Activated CD8-positive, alpha-beta T cell treated with anti-CD3 and anti-CD28 coated beads for 36 hours (primary cell): ENCODE results near the gene NPAS2. TPM values are rescaled to one million over a fixed set of nuclear protein-coding genes. Genes with fewer than 3 reads are reported as not detected.
A peak's percentile ranks its signal among the peaks of the same experiment; 100 is the strongest.

Source experiments
- ATAC-seq: fragments of 200-7000 bp; cut with Tn5 transposase; one replicate; pipeline ENCODE4 v1.10.0; 2021; ENCODE audit warnings: mild to moderate bottlenecking, moderate library complexity
- CTCF ChIA-PET: fragments of 350-600 bp; sonication (Branson Sonifier 250); formaldehyde crosslinking; loops from one replicate; lab custom pipeline; 2021; ENCODE audit warnings: antibody characterized with exemption; lab: Charles Lee
- POLR2A ChIA-PET: fragments of 350-600 bp; sonication (Branson Sonifier 250); formaldehyde crosslinking; loops from one replicate; lab custom pipeline; 2021; ENCODE audit warnings: antibody characterized with exemption; lab: Charles Lee
- DNase-seq: peaks from one replicate; pipeline ENCODE4 v3.0.0-alpha.2; 2020
- H3K27ac Mint-ChIP-seq: one replicate; pipeline ENCODE4 v1.8.0; 2021; ENCODE audit warnings: mild to moderate bottlenecking, mixed read lengths
- H3K27me3 Mint-ChIP-seq: one replicate; pipeline ENCODE4 v1.8.0; 2021; ENCODE audit warnings: mixed read lengths
- H3K36me3 Mint-ChIP-seq: one replicate; pipeline ENCODE4 v1.8.0; 2021; ENCODE audit warnings: low read depth, mixed read lengths
- H3K4me1 Mint-ChIP-seq: one replicate; pipeline ENCODE4 v1.8.0; 2021; ENCODE audit warnings: low read depth, mixed read lengths
- H3K4me3 Mint-ChIP-seq: one replicate; pipeline ENCODE4 v1.8.0; 2021; ENCODE audit warnings: mild to moderate bottlenecking, moderate library complexity, mixed read lengths
- H3K9me3 Mint-ChIP-seq: one replicate; pipeline ENCODE4 v1.8.0; 2021; ENCODE audit warnings: mixed read lengths
- CTCF ChIP-seq: fragments of 200-600 bp; IDR thresholded peaks from one replicate; pipeline ENCODE4 v1.8.0; 2022; ENCODE audit warnings: antibody characterized with exemption, mild to moderate bottlenecking
- intact Hi-C: fragments of 100-400 bp; cut with micrococcal nuclease; formaldehyde crosslinking; loops from one replicate; pipeline ENCODE4 v1.10.0; 2022
- total RNA-seq, 2 experiments: library from RNA; stranded (reverse); gene quantifications; one replicate each; pipeline ENCODE4 v1.2.3, GENCODE V29; 2021

NPAS2 gene
- total RNA-seq, 2 experiments from 2014 or later: 14.4 to 15.2 TPM

DNA sequence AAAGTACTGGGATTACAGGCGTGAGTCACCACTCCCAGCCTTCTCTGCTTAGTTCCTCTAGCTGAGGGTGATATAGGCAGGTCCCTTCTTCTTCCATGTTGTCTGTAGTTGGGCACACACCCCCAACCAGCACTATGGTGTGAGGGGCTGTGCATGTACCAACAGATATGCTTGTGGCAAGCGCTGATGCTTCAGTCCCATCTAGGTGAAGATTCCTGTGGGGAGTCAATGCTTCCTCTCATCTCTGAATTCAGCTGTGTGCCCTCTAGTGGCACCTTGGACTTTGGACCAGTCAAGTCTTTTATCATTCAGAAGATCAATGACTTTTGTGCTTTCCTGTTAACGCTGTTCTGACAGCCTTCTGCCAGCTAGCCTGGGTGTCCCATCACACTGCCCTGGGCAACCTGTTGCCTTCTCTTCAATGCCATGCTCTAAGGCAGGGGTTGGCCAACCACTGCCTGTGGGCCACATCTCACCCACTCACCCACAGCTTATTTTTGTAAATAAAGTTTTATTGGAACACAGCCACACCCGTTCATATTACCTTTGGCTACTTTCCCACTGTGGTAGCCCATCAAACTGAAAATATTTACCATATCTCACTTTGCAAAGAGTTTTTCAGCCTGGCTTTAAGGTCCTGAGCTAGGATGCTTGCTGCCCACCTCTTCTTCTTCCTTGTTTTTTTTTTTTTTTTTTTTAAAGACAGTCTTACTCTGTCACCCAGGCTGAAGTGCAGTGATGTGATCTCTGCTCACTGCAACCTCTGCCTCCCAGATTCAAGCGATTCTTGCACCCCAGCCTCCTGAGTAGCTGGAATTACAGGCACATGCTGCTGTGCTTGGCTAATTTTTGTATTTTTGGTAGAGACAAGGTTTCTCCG, 51.0 kb downstream of the NPAS2 start:
- ATAC-seq: no peak
- Mint-ChIP-seq H3K4me3 (no peak overlapping the region), H3K27ac (no peak overlapping the region), H3K27me3 (no peaks in the 10 kb centered on the region), H3K4me1 (no peaks in the 10 kb centered on the region), H3K9me3 (peaks cover 21% of the 10 kb centered on the region), H3K36me3 (peaks cover 18% of the 10 kb centered on the region)
- peak; percentile 12 for TF ChIP-seq CTCF
- CTCF ChIA-PET: interaction anchor here (1.1 to 1.7 kb wide), 3 partner anchors 115 to 261 kb away, joined by 3 to 4 read pairs (median 4); no protein-coding TSS in a partner anchor
- POLR2A ChIA-PET: interaction anchor here (0.7 kb wide), 1 partner anchor 309 kb away, joined by 3 read pairs; no protein-coding TSS in a partner anchor
- intact Hi-C loops: no loop called here
- no peak for DNase-seq

GRCh38 chr2:100875516-100876230, 55.7 kb downstream of the NPAS2 start:
- no peak for DNase-seq
- intact Hi-C loops: no loop called here
- no peak for TF ChIP-seq CTCF
- H3K9me3 Mint-ChIP-seq: no peaks in the 10 kb centered on the region
- ATAC-seq: peak; percentile 45
- H3K36me3 Mint-ChIP-seq: no peaks in the 10 kb centered on the region
- POLR2A ChIA-PET: interaction anchor here (0.7 to 1.2 kb wide), 3 partner anchors 11 to 1019 kb away, joined by 3 to 4 read pairs (median 4); no protein-coding TSS in a partner anchor
- peaks cover 8% of the 10 kb centered on the region for H3K4me1 Mint-ChIP-seq
- H3K4me3 Mint-ChIP-seq: no peak overlapping the region
- no peaks in the 10 kb centered on the region for H3K27me3 Mint-ChIP-seq
- CTCF ChIA-PET: interaction anchor here (1.2 kb wide), 1 partner anchor 13 kb away, joined by 3 read pairs; no protein-coding TSS in a partner anchor
- peak overlapping the region; percentile 13 for H3K27ac Mint-ChIP-seq

DNA sequence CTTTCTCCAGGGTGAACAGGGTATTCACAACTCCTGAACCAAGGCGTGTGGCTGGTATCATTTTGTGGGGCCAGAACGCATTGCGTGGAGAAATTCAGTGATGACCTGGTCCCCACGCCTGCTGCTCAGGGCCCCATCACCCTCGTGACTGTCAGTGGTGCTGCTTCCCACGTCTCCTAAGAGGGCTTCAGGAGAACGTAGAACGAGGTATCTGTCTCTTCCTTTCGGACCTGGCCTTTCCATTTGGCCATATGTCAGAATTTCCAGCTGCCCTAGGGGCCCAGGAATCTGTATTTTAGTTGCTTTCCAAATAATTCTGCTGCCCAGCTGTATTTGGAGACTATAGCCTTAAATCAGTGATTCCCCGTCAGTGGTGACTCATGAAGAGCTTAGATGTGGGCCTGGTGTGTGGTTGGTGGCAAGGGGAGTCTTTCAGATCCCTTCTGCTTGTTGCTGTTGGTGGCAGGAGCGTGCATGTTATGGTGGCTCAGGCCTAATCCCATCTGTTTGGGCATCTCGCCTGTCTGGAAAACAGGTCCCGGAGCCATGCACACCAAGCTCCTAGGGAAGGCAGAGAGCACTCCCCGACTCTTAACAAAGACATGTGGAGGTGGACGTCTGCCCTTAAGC, 56.4 kb downstream of the NPAS2 start:
- peak; percentile 79 for ATAC-seq
- H3K4me1 Mint-ChIP-seq: peaks cover 9% of the 10 kb centered on the region
- intact Hi-C loops: no loop called here
- H3K27ac Mint-ChIP-seq: no peak overlapping the region
- H3K36me3 Mint-ChIP-seq: no peaks in the 10 kb centered on the region
- H3K4me3 Mint-ChIP-seq: no peak overlapping the region
- H3K9me3 Mint-ChIP-seq: no peaks in the 10 kb centered on the region
- POLR2A ChIA-PET: interaction anchor here (1.2 kb wide), 1 partner anchor 10 kb away, joined by 3 read pairs; no protein-coding TSS in a partner anchor
- TF ChIP-seq CTCF: no peak
- no peaks in the 10 kb centered on the region for H3K27me3 Mint-ChIP-seq
- peak; percentile 49 for DNase-seq
- CTCF ChIA-PET: interaction anchor here (1.2 kb wide), 2 partner anchors 14 to 18 kb away, joined by 3 read pairs; no protein-coding TSS in a partner anchor

DNA sequence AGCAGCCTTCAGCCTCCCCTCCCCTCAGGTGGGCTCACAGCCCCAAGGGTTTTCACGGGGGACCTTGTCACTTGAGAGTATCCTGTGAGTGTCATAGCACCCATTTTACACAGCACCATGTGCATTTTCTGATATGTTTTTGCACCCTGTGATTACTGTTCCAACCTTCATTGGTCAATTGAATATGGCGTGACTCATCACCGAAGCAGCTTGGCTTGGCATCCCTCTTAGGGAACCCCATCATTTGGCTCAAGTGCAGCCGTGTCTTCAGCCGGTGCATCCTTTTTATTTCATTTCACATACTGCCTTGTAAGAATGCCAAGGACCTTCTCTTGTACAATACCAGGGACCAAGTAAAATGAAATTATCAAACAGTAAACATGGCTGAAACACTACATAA, 57.6 kb downstream of the NPAS2 start:
- H3K27me3 Mint-ChIP-seq: no peaks in the 10 kb centered on the region
- no peak overlapping the region for H3K27ac Mint-ChIP-seq
- DNase-seq: no peak
- POLR2A ChIA-PET: interaction anchor here (1.0 kb wide), 1 partner anchor 114 kb away, joined by 3 read pairs; no protein-coding TSS in a partner anchor
- intact Hi-C loops: no loop called here
- peaks cover 9% of the 10 kb centered on the region for H3K4me1 Mint-ChIP-seq
- no peak for ATAC-seq
- H3K9me3 Mint-ChIP-seq: no peaks in the 10 kb centered on the region
- TF ChIP-seq CTCF: no peak
- CTCF ChIA-PET: no interaction called here
- H3K4me3 Mint-ChIP-seq: no peak overlapping the region
- H3K36me3 Mint-ChIP-seq: no peaks in the 10 kb centered on the region
